Panc1 (cell line): ENCODE measurements around the gene CMPK1.

Source experiments
- POLR2AphosphoS5 ChIP-seq: IDR thresholded peaks from 2 replicates; pipeline ENCODE4 v1.6.1; 2012; ENCODE audit warnings: mild to moderate bottlenecking, low read depth, low read length, moderate library complexity
- SIN3A ChIP-seq: IDR thresholded peaks from 2 replicates; pipeline ENCODE4 v1.6.1; 2012; ENCODE audit warnings: low read depth, mild to moderate bottlenecking, low read length, moderate library complexity, borderline replicate concordance; ENCODE audit not compliant: insufficient read depth
- TCF7L2 ChIP-seq: IDR thresholded peaks from 2 replicates; pipeline ENCODE4 v1.6.1; 2011; ENCODE audit warnings: mild to moderate bottlenecking, low read depth, low read length, inconsistent platforms
- TF ChIP-seq, protein P1 (sequence below), 2 experiments: IDR thresholded peaks; 2 replicates each; pipeline ENCODE4 v1.6.1; 2011 to 2012; ENCODE audit warnings: low read depth in 2 of 2, control low read depth in 1 of 2, low read length in 1 of 2, mild to moderate bottlenecking in 1 of 2, moderate library complexity in 1 of 2; ENCODE audit not compliant: insufficient read depth in 1 of 2
- TF ChIP-seq, protein P2 (sequence below): fragments of 450-650 bp; IDR thresholded peaks from 2 replicates; pipeline ENCODE4 v1.5.1; 2017; ENCODE audit warnings: mild to moderate bottlenecking

DNA sequence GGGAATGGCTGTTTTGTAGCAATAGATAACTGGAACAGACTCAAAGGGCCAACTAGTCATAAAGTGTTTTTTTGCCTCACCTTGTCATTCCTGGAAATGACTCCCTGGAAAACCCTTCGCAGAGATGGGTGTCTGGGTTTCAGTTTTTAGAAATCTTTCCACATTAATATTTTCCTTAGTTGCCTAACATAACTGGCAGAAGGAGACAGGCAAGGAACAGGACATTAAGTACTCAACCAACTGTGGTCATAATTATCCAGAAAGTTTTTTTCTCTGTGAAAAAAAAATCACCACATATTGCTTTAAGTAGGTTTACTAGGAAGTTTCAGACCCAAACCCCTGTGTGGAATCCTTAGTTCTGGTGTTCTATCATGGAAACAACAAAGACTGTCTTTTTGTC is 3.4 kb upstream of the CMPK1 start:
- TF ChIP-seq, protein P1, sequence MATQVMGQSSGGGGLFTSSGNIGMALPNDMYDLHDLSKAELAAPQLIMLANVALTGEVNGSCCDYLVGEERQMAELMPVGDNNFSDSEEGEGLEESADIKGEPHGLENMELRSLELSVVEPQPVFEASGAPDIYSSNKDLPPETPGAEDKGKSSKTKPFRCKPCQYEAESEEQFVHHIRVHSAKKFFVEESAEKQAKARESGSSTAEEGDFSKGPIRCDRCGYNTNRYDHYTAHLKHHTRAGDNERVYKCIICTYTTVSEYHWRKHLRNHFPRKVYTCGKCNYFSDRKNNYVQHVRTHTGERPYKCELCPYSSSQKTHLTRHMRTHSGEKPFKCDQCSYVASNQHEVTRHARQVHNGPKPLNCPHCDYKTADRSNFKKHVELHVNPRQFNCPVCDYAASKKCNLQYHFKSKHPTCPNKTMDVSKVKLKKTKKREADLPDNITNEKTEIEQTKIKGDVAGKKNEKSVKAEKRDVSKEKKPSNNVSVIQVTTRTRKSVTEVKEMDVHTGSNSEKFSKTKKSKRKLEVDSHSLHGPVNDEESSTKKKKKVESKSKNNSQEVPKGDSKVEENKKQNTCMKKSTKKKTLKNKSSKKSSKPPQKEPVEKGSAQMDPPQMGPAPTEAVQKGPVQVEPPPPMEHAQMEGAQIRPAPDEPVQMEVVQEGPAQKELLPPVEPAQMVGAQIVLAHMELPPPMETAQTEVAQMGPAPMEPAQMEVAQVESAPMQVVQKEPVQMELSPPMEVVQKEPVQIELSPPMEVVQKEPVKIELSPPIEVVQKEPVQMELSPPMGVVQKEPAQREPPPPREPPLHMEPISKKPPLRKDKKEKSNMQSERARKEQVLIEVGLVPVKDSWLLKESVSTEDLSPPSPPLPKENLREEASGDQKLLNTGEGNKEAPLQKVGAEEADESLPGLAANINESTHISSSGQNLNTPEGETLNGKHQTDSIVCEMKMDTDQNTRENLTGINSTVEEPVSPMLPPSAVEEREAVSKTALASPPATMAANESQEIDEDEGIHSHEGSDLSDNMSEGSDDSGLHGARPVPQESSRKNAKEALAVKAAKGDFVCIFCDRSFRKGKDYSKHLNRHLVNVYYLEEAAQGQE (IDR thresholded peaks at IDR 0.05; ENCODE audit: insufficient read depth in 1 of 2, low read depth in 2 of 2, low read length in 1 of 2), result no peak
- TF ChIP-seq, protein P2, sequence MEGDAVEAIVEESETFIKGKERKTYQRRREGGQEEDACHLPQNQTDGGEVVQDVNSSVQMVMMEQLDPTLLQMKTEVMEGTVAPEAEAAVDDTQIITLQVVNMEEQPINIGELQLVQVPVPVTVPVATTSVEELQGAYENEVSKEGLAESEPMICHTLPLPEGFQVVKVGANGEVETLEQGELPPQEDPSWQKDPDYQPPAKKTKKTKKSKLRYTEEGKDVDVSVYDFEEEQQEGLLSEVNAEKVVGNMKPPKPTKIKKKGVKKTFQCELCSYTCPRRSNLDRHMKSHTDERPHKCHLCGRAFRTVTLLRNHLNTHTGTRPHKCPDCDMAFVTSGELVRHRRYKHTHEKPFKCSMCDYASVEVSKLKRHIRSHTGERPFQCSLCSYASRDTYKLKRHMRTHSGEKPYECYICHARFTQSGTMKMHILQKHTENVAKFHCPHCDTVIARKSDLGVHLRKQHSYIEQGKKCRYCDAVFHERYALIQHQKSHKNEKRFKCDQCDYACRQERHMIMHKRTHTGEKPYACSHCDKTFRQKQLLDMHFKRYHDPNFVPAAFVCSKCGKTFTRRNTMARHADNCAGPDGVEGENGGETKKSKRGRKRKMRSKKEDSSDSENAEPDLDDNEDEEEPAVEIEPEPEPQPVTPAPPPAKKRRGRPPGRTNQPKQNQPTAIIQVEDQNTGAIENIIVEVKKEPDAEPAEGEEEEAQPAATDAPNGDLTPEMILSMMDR, result no peak
- TF ChIP-seq TCF7L2, result no peak
- no peak for TF ChIP-seq POLR2AphosphoS5
- TF ChIP-seq SIN3A, result no peak
